ENCODE data around the gene SNX33. TPM values are rescaled to one million over a fixed set of nuclear protein-coding genes. Genes with fewer than 3 reads are reported as not detected.
A peak's percentile ranks its signal among the peaks of the same experiment; 100 is the strongest.

The SNX33 gene
- total and polyA plus RNA-seq, 2 of the 13 experiments (the other 11 are each of a cell fraction or from before 2014, with no cell fraction given) = 11.0 to 11.6 TPM

GRCh38 chr15:75639709-75640482 is 7.8 kb upstream of the SNX33 start, which contains the start of gene IMP3 (continued):
- TF ChIP-seq ZNF33B (CRISPR knock-in tag; IDR thresholded peaks at IDR 0.05) (no peak), CREM (IDR thresholded peaks at IDR 0.05) (peak; percentile 56), CREM (CRISPR knock-in tag; IDR thresholded peaks at IDR 0.05) (no peak), TSC22D2 (CRISPR knock-in tag; IDR thresholded peaks at IDR 0.05; ENCODE audit: borderline replicate concordance) (no peak), HMG20B (CRISPR knock-in tag; conservative IDR thresholded peaks at IDR 0.05) (no peak; the same call in 1 of the 2 replicates), ZFP37 (CRISPR knock-in tag; IDR thresholded peaks at IDR 0.05; ENCODE audit: borderline replicate concordance) (0 out of 2 replicates have a peak, but pooled peaks have one; percentile 27), RFX5 (IDR thresholded peaks at IDR 0.05; ENCODE audit: low read depth, low read length) (peak; percentile 7; the same call in 1 of the 2 replicates), ZNF124 (CRISPR knock-in tag; IDR thresholded peaks at IDR 0.05) (no peak), BRCA1 (CRISPR knock-in tag; IDR thresholded peaks at IDR 0.05) (peak; percentile 95), AGO2 (optimal IDR thresholded peaks at IDR 0.05; ENCODE audit: low read depth, low read length) (peak; percentile 95), GTF2F1 (IDR thresholded peaks at IDR 0.05; ENCODE audit: low read length) (no peak), ZNF326 (CRISPR knock-in tag; IDR thresholded peaks at IDR 0.05; ENCODE audit: borderline replicate concordance) (peak; percentile 64; the same call in 1 of the 2 replicates), ZNF335 (CRISPR knock-in tag; IDR thresholded peaks at IDR 0.05) (no peak; the same call in 1 of the 2 replicates), TFAP4 (IDR thresholded peaks at IDR 0.05; ENCODE audit: borderline replicate concordance, low read depth) (peak; percentile 75; the same call in 1 of the 2 replicates), SRF (IDR thresholded peaks at IDR 0.05; ENCODE audit: low read depth, low read length) (no peak), NPAS2 (CRISPR knock-in tag; IDR thresholded peaks at IDR 0.05; ENCODE audit: borderline replicate concordance) (no peak), SCMH1 (CRISPR knock-in tag; IDR thresholded peaks at IDR 0.05; ENCODE audit: borderline replicate concordance) (no peak), KAT8 (CRISPR knock-in tag; IDR thresholded peaks at IDR 0.05) (peak; percentile 91; the same call in 1 of the 2 replicates), BHLHE40 (IDR thresholded peaks at IDR 0.05; ENCODE audit: low read length) (no peak), GATAD1 (CRISPR knock-in tag; IDR thresholded peaks at IDR 0.05) (peak; percentile 82), SNAPC2 (CRISPR knock-in tag; IDR thresholded peaks at IDR 0.05) (peak; percentile 94), NFIC (IDR thresholded peaks at IDR 0.05; ENCODE audit: low read length) (no peak; the same call in 1 of the 2 replicates), ZNF780A (CRISPR knock-in tag; IDR thresholded peaks at IDR 0.05) (peak; percentile 56; the same call in 1 of the 2 replicates)
- TF ChIP-seq, protein P1, sequence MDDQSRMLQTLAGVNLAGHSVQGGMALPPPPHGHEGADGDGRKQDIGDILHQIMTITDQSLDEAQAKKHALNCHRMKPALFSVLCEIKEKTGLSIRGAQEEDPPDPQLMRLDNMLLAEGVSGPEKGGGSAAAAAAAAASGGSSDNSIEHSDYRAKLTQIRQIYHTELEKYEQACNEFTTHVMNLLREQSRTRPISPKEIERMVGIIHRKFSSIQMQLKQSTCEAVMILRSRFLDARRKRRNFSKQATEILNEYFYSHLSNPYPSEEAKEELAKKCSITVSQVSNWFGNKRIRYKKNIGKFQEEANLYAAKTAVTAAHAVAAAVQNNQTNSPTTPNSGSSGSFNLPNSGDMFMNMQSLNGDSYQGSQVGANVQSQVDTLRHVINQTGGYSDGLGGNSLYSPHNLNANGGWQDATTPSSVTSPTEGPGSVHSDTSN (CRISPR knock-in tag; IDR thresholded peaks at IDR 0.05; ENCODE audit: borderline replicate concordance) = no peak
- TF ChIP-seq, protein P2, sequence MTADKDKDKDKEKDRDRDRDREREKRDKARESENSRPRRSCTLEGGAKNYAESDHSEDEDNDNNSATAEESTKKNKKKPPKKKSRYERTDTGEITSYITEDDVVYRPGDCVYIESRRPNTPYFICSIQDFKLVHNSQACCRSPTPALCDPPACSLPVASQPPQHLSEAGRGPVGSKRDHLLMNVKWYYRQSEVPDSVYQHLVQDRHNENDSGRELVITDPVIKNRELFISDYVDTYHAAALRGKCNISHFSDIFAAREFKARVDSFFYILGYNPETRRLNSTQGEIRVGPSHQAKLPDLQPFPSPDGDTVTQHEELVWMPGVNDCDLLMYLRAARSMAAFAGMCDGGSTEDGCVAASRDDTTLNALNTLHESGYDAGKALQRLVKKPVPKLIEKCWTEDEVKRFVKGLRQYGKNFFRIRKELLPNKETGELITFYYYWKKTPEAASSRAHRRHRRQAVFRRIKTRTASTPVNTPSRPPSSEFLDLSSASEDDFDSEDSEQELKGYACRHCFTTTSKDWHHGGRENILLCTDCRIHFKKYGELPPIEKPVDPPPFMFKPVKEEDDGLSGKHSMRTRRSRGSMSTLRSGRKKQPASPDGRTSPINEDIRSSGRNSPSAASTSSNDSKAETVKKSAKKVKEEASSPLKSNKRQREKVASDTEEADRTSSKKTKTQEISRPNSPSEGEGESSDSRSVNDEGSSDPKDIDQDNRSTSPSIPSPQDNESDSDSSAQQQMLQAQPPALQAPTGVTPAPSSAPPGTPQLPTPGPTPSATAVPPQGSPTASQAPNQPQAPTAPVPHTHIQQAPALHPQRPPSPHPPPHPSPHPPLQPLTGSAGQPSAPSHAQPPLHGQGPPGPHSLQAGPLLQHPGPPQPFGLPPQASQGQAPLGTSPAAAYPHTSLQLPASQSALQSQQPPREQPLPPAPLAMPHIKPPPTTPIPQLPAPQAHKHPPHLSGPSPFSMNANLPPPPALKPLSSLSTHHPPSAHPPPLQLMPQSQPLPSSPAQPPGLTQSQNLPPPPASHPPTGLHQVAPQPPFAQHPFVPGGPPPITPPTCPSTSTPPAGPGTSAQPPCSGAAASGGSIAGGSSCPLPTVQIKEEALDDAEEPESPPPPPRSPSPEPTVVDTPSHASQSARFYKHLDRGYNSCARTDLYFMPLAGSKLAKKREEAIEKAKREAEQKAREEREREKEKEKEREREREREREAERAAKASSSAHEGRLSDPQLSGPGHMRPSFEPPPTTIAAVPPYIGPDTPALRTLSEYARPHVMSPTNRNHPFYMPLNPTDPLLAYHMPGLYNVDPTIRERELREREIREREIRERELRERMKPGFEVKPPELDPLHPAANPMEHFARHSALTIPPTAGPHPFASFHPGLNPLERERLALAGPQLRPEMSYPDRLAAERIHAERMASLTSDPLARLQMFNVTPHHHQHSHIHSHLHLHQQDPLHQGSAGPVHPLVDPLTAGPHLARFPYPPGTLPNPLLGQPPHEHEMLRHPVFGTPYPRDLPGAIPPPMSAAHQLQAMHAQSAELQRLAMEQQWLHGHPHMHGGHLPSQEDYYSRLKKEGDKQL (CRISPR knock-in tag; IDR thresholded peaks at IDR 0.05; ENCODE audit: low read depth) = 0 out of 2 replicates have a peak, but pooled peaks have one; percentile 3
